DND-41 (cell line): ENCODE results near the gene AKT3.

Experiments used
- ATAC-seq: fragments of 200-7000 bp; cut with Tn5 transposase; 3 replicates; pipeline ENCODE4 v1.9.1; 2021; ENCODE audit warnings: low read depth; ENCODE audit not compliant: insufficient read depth
- DNase-seq: peaks from one replicate; pipeline ENCODE4 v3.0.0-alpha.2; 2020
- H2AFZ ChIP-seq: 2 replicates; pipeline ENCODE4 v1.6.0; 2012; ENCODE audit warnings: low read depth, low read length
- H3K27ac ChIP-seq: 2 replicates; pipeline ENCODE4 v1.5.1; 2012; ENCODE audit warnings: low read length, inconsistent platforms
- H3K27me3 ChIP-seq: fragments of 200-600 bp; sonication (generic); 2 replicates; pipeline ENCODE4 v1.6.0; 2012; ENCODE audit warnings: low read length, mild to moderate bottlenecking, inconsistent platforms; ENCODE audit not compliant: insufficient read depth, poor library complexity
- H3K36me3 ChIP-seq: 2 replicates; pipeline ENCODE4 v1.5.1; 2012; ENCODE audit warnings: low read length, inconsistent platforms; ENCODE audit not compliant: insufficient read depth
- H3K4me1 ChIP-seq: 2 replicates; pipeline ENCODE4 v1.5.1; 2012; ENCODE audit warnings: mild to moderate bottlenecking, low read length; ENCODE audit not compliant: insufficient read depth
- H3K4me2 ChIP-seq: 2 replicates; pipeline ENCODE4 v1.6.0; 2012; ENCODE audit warnings: mild to moderate bottlenecking, moderate library complexity, low read length, inconsistent platforms; ENCODE audit not compliant: insufficient read depth
- H3K4me3 ChIP-seq, 2 experiments: fragments of 200-600 bp in 1 of 2; shearing (Covaris generic) in 1 of 2; 2 replicates each; pipeline ENCODE4 v1.5.1; 2012 to 2016; ENCODE audit warnings: inconsistent platforms in 2 of 2, low read length in 2 of 2, mild to moderate bottlenecking in 2 of 2, low read depth in 1 of 2, moderate library complexity in 1 of 2
- H3K79me2 ChIP-seq: 2 replicates; pipeline ENCODE4 v1.6.0; 2012; ENCODE audit warnings: low read length, inconsistent platforms; ENCODE audit not compliant: insufficient read depth
- H3K9ac ChIP-seq: 2 replicates; pipeline ENCODE4 v1.6.0; 2012; ENCODE audit warnings: low read depth, mild to moderate bottlenecking, inconsistent platforms, low read length, moderate library complexity
- H3K9me3 ChIP-seq: 2 replicates; pipeline ENCODE4 v1.5.1; 2012; ENCODE audit warnings: low read length, moderate library complexity, mild to moderate bottlenecking, inconsistent platforms; ENCODE audit not compliant: insufficient read depth, severe bottlenecking
- H4K20me1 ChIP-seq: 2 replicates; pipeline ENCODE4 v1.6.0; 2012; ENCODE audit warnings: low read length; ENCODE audit not compliant: insufficient read depth
- CTCF ChIP-seq: IDR thresholded peaks from 2 replicates; pipeline ENCODE4 v1.5.1; 2012; ENCODE audit warnings: borderline replicate concordance, low read length, moderate library complexity, mild to moderate bottlenecking; ENCODE audit not compliant: poor library complexity, severe bottlenecking; ENCODE audit errors: extremely low read depth
- EZH2 ChIP-seq: IDR thresholded peaks from 3 replicates; pipeline ENCODE4 v1.6.1; 2012; ENCODE audit warnings: borderline replicate concordance, low read depth, mild to moderate bottlenecking, moderate library complexity, low read length, inconsistent platforms; ENCODE audit not compliant: severe bottlenecking

AKT3 gene

GRCh38 chr1:243489681-243490546 lies 360.1 kb downstream of the AKT3 start:
- no peak for DNase-seq
- H3K79me2 ChIP-seq: no peaks in the 10 kb centered on the region
- no peaks in the 10 kb centered on the region for H3K9me3 ChIP-seq
- H3K4me1 ChIP-seq: no peaks in the 10 kb centered on the region
- TF ChIP-seq EZH2 (no peak), CTCF (no peak)
- H3K4me3 ChIP-seq: no peak overlapping the region
- H3K27me3 ChIP-seq: no peaks in the 10 kb centered on the region
- no peaks in the 10 kb centered on the region for H4K20me1 ChIP-seq
- ATAC-seq: no peak
- H3K36me3 ChIP-seq: 0 out of 2 replicates have a peak, but pooled peaks cover 4% of the 10 kb centered on the region
- no peak overlapping the region for H3K4me2 ChIP-seq
- no peak overlapping the region for H3K27ac ChIP-seq
- no peak overlapping the region for H2AFZ ChIP-seq
- H3K9ac ChIP-seq: no peak overlapping the region

GRCh38 chr1:243489158-243489527 lies 360.9 kb downstream of the AKT3 start:
- no peak overlapping the region for H3K4me3 ChIP-seq
- H3K79me2 ChIP-seq: no peaks in the 10 kb centered on the region
- H4K20me1 ChIP-seq: no peaks in the 10 kb centered on the region
- H2AFZ ChIP-seq: no peak overlapping the region
- TF ChIP-seq EZH2: no peak
- no peak for TF ChIP-seq CTCF
- no peak overlapping the region for H3K9ac ChIP-seq
- H3K4me2 ChIP-seq: no peak overlapping the region
- DNase-seq (no peak), ATAC-seq (no peak)
- H3K36me3 ChIP-seq: 0 out of 2 replicates have a peak, but pooled peaks cover 4% of the 10 kb centered on the region
- H3K4me1 ChIP-seq: no peaks in the 10 kb centered on the region
- no peaks in the 10 kb centered on the region for H3K9me3 ChIP-seq
- no peak overlapping the region for H3K27ac ChIP-seq
- no peaks in the 10 kb centered on the region for H3K27me3 ChIP-seq

GRCh38 chr1:243488459-243489157 lies 361.4 kb downstream of the AKT3 start:
- no peak for TF ChIP-seq CTCF
- TF ChIP-seq EZH2: no peak
- Histone ChIP-seq H3K9me3 (no peaks in the 10 kb centered on the region), H3K36me3 (0 out of 2 replicates have a peak, but pooled peaks cover 4% of the 10 kb centered on the region), H3K4me2 (no peak overlapping the region), H3K79me2 (no peaks in the 10 kb centered on the region), H2AFZ (no peak overlapping the region), H4K20me1 (no peaks in the 10 kb centered on the region), H3K27me3 (no peaks in the 10 kb centered on the region), H3K4me1 (peaks cover 1% of the 10 kb centered on the region), H3K27ac (no peak overlapping the region), H3K4me3 (no peak overlapping the region), H3K9ac (no peak overlapping the region)
- ATAC-seq: no peak
- no peak for DNase-seq
